Measurements from ENCODE around the gene UBTD2. TPM values are rescaled to one million over a fixed set of nuclear protein-coding genes. Genes with fewer than 3 reads are reported as not detected.
A peak's percentile ranks its signal among the peaks of the same experiment; 100 is the strongest.

The UBTD2 gene
- total and polyA plus RNA-seq, 9 of the 15 experiments (the other 6 are each of a cell fraction or from before 2014, with no cell fraction given) = 0.01 to 0.46 (median 0.15) TPM; not detected in 1

- no peak overlapping the region for H3K4me3 ChIP-seq
These were observed 8.4 kb downstream of the UBTD2 start for GRCh38 chr5:172274951-172275753.

GRCh38 chr5:172267943-172268342 lies 15.6 kb downstream of the UBTD2 start:
- Histone ChIP-seq H3K4me2 (ENCODE audit: insufficient read depth, low read length) (no peak overlapping the region), H2AFZ (ENCODE audit: low read depth, low read length) (no peak overlapping the region), H3K79me2 (ENCODE audit: control insufficient read depth, insufficient read depth, low read length) (no peaks in the 10 kb centered on the region), H3K9ac (ENCODE audit: insufficient read depth in 1 of 2, low read depth in 2 of 2, low read length in 2 of 2) (no peak overlapping the region), H3K36me3 (ENCODE audit: control insufficient read depth, insufficient read depth, low read length) (no peaks in the 10 kb centered on the region), H3K9me1 (ENCODE audit: control insufficient read depth, insufficient read depth, low read length) (no peaks in the 10 kb centered on the region), H3K27ac (ENCODE audit: extremely low read depth, low read depth, low read length) (no peak overlapping the region), H3K9me3 (replicated peaks; ENCODE audit: control insufficient read depth, insufficient read depth, low read depth, low read length) (no peaks in the 10 kb centered on the region), H3K27me3 (ENCODE audit: control insufficient read depth in 2 of 2, insufficient read depth in 2 of 2, low read length in 2 of 2) (peaks cover 10 to 21% of the 10 kb centered on the region in 2 experiments; a peak in 4 of 5 replicates), H4K20me1 (replicated peaks; ENCODE audit: control insufficient read depth, insufficient read depth, low read length) (no peaks in the 10 kb centered on the region), H3K4me3 (no peak overlapping the region), H3K4me1 (replicated peaks in 1 of 2; ENCODE audit: control insufficient read depth in 2 of 2, insufficient read depth in 2 of 2, low read length in 2 of 2) (no peaks in the 10 kb centered on the region)
- DNase-seq (ENCODE audit: extremely low read depth in 1 of 4, low spot score in 3 of 4) (no peak), ATAC-seq (no peak), FAIRE-seq (no peak)
- intact Hi-C loops (cut with micrococcal nuclease) (no loop called here), in situ Hi-C loops (cut with MboI) (no loop called here)
- CTCF ChIA-PET (ENCODE audit: low intra/inter-chr PET ratio) = no interaction called here
- POLR2A ChIA-PET = no interaction called here
- no TSS peak for BruUV-seq (replicated peaks)
- WGBS (ENCODE audit: insufficient coverage, low coverage, missing lambda C conversion rate) = 1% methylated on average over 4 of the region's 4 CpGs
- TF ChIP-seq CXXC5 (CRISPR knock-in tag; IDR thresholded peaks at IDR 0.05) = no peak
- no peak for TF ChIP-seq ETV6 (IDR thresholded peaks at IDR 0.05; ENCODE audit: borderline replicate concordance in 1 of 2, low read depth in 2 of 2, low read length in 1 of 2)
- TF ChIP-seq ETV6 (CRISPR knock-in tag; IDR thresholded peaks at IDR 0.05; ENCODE audit: borderline replicate concordance) = no peak
- no peak for TF ChIP-seq LARP7 (IDR thresholded peaks at IDR 0.05)
- no peak for TF ChIP-seq ILK (tag; IDR thresholded peaks at IDR 0.05; ENCODE audit: borderline replicate concordance, low read depth)
- TF ChIP-seq MTA1 (IDR thresholded peaks at IDR 0.05; ENCODE audit: borderline replicate concordance) = no peak
- no peak for TF ChIP-seq ZNF830 (CRISPR knock-in tag; IDR thresholded peaks at IDR 0.05)
- TF ChIP-seq CSDE1 (IDR thresholded peaks at IDR 0.05) = no peak
- no peak for TF ChIP-seq ZNF778 (CRISPR knock-in tag; IDR thresholded peaks at IDR 0.05)
- no peak for TF ChIP-seq ELK3 (CRISPR knock-in tag; IDR thresholded peaks at IDR 0.05)
- TF ChIP-seq ZNF165 (CRISPR knock-in tag; IDR thresholded peaks at IDR 0.05; ENCODE audit: borderline replicate concordance) = no peak
- TF ChIP-seq ZBTB9 (CRISPR knock-in tag; IDR thresholded peaks at IDR 0.05) = no peak

More at GRCh38 chr5:172274951-172275753, 8.4 kb downstream of the UBTD2 start:
- intact Hi-C loops (cut with micrococcal nuclease) (no loop called here), in situ Hi-C loops (cut with MboI) (no loop called here)
- H2AFZ ChIP-seq (ENCODE audit: low read depth, low read length) = no peak overlapping the region
- peaks cover 18 to 38% of the 10 kb centered on the region in 2 experiments for H3K27me3 ChIP-seq (ENCODE audit: control insufficient read depth in 2 of 2, insufficient read depth in 2 of 2, low read length in 2 of 2)
- CTCF ChIA-PET (ENCODE audit: low intra/inter-chr PET ratio) = interaction anchor here (0.6 kb wide), 1 partner anchor 633 kb away, joined by 3 read pairs; no protein-coding TSS in a partner anchor
- TF ChIP-seq YY1 (IDR thresholded peaks at IDR 0.05; ENCODE audit: borderline replicate concordance in 1 of 3, control insufficient read depth in 1 of 3, extremely low read depth in 1 of 3, insufficient read depth in 3 of 3, insufficient read length in 1 of 3, insufficient replicate concordance in 2 of 3, low read depth in 1 of 3, low read length in 2 of 3) = no peak
- peak; percentile 36; the same call in 1 of the 2 replicates for TF ChIP-seq CBFA2T3 (IDR thresholded peaks at IDR 0.05)
- no peak for ATAC-seq
- POLR2A ChIA-PET = interaction anchor here (1.7 kb wide), 1 partner anchor 9 kb away, joined by 6 read pairs; no protein-coding TSS in a partner anchor
- no TSS peak for BruUV-seq (replicated peaks)
- H3K9ac ChIP-seq (ENCODE audit: insufficient read depth in 1 of 2, low read depth in 2 of 2, low read length in 2 of 2) = no peak overlapping the region
- H3K36me3 ChIP-seq (ENCODE audit: control insufficient read depth, insufficient read depth, low read length) = no peaks in the 10 kb centered on the region
- no peak overlapping the region for H3K4me2 ChIP-seq (ENCODE audit: insufficient read depth, low read length)
- no peaks in the 10 kb centered on the region for H3K9me3 ChIP-seq (replicated peaks; ENCODE audit: control insufficient read depth, insufficient read depth, low read depth, low read length)
- FAIRE-seq = no peak
- no peak for DNase-seq (ENCODE audit: extremely low read depth in 1 of 4, low spot score in 3 of 4)
- no peaks in the 10 kb centered on the region for H4K20me1 ChIP-seq (replicated peaks; ENCODE audit: control insufficient read depth, insufficient read depth, low read length)
- no peaks in the 10 kb centered on the region for H3K79me2 ChIP-seq (ENCODE audit: control insufficient read depth, insufficient read depth, low read length)
- H3K9me1 ChIP-seq (ENCODE audit: control insufficient read depth, insufficient read depth, low read length) = no peaks in the 10 kb centered on the region
- H3K27ac ChIP-seq (ENCODE audit: extremely low read depth, low read depth, low read length) = no peak overlapping the region
- H3K4me1 ChIP-seq (replicated peaks in 1 of 2; ENCODE audit: control insufficient read depth in 2 of 2, insufficient read depth in 2 of 2, low read length in 2 of 2) = no peaks in the 10 kb centered on the region
- WGBS (ENCODE audit: insufficient coverage, low coverage, missing lambda C conversion rate) = 1% methylated on average over 14 of the region's 14 CpGs
